ENCODE results near the gene THSD7A.

Gene THSD7A

DNA sequence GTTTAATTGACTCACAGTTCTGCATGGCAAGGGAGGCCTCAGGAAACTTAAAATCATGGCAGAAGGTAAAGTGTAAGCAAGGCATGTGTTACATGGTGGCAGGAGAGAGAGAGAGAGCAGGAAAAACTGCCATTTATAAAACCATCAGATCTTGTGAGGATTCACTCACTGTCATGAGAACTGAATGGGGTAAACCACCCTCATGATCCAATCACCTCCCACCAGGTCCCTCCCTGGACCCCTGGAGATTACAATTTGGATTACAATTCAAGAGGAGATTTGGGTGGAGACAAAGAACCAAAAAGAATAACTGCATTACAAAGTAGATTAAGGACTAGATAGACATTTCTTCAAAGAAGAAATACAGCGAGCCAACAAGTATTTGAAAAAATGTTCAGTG, 324.1 kb downstream of the THSD7A start:
- H3K4me3 ChIP-seq (ENCODE audit: low read depth, low read length): no peak overlapping the region
- TF ChIP-seq, protein P1, sequence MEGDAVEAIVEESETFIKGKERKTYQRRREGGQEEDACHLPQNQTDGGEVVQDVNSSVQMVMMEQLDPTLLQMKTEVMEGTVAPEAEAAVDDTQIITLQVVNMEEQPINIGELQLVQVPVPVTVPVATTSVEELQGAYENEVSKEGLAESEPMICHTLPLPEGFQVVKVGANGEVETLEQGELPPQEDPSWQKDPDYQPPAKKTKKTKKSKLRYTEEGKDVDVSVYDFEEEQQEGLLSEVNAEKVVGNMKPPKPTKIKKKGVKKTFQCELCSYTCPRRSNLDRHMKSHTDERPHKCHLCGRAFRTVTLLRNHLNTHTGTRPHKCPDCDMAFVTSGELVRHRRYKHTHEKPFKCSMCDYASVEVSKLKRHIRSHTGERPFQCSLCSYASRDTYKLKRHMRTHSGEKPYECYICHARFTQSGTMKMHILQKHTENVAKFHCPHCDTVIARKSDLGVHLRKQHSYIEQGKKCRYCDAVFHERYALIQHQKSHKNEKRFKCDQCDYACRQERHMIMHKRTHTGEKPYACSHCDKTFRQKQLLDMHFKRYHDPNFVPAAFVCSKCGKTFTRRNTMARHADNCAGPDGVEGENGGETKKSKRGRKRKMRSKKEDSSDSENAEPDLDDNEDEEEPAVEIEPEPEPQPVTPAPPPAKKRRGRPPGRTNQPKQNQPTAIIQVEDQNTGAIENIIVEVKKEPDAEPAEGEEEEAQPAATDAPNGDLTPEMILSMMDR (IDR thresholded peaks at IDR 0.05; ENCODE audit: low read depth, low read length): no peak

DNA sequence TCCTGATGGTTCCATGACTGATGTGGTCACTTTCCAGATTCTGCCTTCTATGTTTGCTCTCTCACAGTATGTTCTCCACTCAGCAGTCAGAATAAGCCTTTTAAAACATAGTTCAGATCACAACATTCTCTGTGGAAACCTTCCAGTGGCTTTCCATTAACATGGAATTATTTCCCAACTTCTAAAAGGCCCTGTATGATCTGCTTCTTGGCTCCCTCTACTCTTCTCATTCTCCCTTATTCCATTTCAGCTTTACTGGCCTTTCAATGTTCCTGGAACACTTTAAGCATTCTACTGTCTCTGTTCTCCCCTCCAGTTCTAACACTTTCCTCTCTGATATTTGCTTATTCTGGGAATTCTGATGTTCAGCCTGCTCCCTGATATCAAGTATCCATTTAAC, 325.6 kb downstream of the THSD7A start:
- TF ChIP-seq, protein P1 (IDR thresholded peaks at IDR 0.05; ENCODE audit: low read depth, low read length): no peak
- H3K4me3 ChIP-seq (ENCODE audit: low read depth, low read length): no peak overlapping the region

DNA sequence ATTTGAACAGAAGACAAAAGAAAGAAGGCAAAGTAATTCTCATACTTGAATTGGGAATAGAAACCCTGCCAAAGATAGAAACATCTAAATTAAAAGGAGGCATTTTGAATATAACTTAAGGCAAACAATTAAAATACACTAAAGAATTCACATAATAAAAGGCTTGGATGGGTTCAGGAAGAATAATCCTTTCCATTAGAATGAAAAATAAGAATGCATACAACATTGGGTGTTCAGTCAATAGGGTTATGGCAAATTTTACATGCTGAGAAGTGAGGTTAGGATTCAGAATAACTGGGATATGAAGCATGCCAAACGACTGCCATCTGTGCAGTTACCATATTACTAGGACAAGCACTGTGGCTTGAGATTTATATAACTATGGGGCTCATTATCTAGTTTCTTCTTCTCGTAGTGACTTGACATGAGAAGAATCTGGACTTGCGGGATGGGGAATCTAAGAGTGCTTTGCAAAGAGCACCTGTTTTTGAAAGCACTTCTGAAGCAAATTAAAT, 326.5 kb downstream of the THSD7A start:
- H3K4me3 ChIP-seq (ENCODE audit: low read depth, low read length): no peak overlapping the region
- TF ChIP-seq, protein P1 (IDR thresholded peaks at IDR 0.05; ENCODE audit: low read depth, low read length): no peak

DNA sequence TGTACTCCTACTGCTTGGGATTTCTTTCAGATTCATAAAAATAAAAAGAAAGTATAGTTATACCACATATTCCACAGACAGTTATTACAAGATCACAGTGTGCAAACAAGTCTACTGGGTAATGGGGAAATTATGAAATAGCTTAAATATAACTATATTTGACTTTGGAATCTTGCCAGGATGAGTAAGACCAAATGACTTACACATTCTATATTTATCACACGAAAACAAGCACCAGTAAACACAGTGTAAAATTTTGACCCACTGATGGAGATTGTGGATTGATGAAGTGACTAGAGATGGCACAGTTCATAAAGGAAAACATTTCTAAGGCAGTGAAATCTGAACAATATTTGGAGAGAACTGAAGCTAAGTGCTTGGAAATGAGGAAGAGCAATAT, 339.7 kb downstream of the THSD7A start:
- TF ChIP-seq, protein P1 (IDR thresholded peaks at IDR 0.05; ENCODE audit: low read depth, low read length): no peak
- no peak overlapping the region for H3K4me3 ChIP-seq (ENCODE audit: low read depth, low read length)

DNA sequence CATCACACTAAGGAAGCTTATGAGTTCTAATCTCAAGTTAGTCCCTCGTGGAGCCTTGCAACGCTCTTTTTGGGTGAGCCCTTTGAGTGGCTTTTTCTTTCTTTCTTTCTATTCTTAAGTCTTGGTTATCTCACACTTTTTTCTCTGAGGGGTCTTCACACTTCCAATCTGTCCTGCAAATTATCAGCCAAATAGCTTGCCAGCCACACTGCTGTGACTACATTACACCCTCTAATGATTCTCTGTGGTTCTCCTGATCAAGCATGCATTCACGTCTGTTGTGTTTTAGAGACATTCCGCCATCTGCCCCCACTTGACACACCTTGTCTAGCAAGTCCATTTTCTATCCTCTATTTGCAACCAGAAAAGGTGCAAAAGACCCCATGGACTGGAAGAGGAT, 340.2 kb downstream of the THSD7A start:
- no peak overlapping the region for H3K4me3 ChIP-seq (ENCODE audit: low read depth, low read length)
- TF ChIP-seq, protein P1 (IDR thresholded peaks at IDR 0.05; ENCODE audit: low read depth, low read length): no peak

DNA sequence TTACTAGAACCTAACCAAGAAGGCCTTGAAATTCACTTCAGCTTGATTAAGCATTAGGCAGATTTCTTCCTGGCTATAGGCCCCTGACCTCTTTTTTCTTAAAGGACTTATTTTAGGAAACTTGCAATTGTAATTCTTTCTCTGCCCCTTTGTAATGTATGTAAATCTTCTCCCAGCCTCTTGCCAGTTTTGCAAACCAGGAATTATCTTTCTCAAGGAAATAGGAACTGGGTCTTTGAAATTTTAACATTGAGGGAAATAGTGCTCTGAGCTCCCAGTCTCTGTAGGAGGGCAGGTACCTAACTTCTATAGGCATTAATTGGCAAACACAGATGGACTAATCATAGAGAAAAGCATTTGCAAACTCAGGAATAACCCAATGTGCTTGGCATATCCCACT, 342.7 kb downstream of the THSD7A start:
- no peak overlapping the region for H3K4me3 ChIP-seq (ENCODE audit: low read depth, low read length)
- TF ChIP-seq, protein P1 (IDR thresholded peaks at IDR 0.05; ENCODE audit: low read depth, low read length): no peak

DNA sequence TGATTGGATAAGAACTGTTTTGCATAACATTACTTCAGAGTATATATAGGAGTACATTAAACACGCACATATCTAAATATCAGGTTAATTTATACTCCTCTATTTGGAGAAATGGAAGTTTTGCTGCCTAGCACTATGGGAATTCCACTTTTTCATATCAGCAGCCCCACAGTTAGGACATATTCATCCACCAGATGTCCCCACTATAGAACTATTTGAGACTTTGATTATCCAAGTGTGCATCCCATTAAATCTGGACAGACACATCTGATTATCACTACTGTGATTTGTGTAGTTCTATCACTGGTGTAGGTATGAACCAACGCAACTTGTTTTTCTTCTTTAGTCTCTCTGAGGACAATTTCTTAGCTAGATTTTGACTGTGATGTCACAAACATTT, 345.7 kb downstream of the THSD7A start:
- TF ChIP-seq, protein P1 (IDR thresholded peaks at IDR 0.05; ENCODE audit: low read depth, low read length): no peak
- H3K4me3 ChIP-seq (ENCODE audit: low read depth, low read length): no peak overlapping the region
